NOMO-1 (cell line): ENCODE results near the gene CAMK2G.
"Not testable (repeated sequence)": the region's sequence is repeated elsewhere in the genome, so short reads cannot be mapped to it uniquely, and the experiment has no call there.

Experiments
- DNase-seq, 2 experiments: peaks; one replicate each; lab custom pipeline; 2025; ENCODE audit not compliant: unreplicated experiment in 2 of 2; lab: John Stamatoyannopoulos, UW

CAMK2G gene

DNA sequence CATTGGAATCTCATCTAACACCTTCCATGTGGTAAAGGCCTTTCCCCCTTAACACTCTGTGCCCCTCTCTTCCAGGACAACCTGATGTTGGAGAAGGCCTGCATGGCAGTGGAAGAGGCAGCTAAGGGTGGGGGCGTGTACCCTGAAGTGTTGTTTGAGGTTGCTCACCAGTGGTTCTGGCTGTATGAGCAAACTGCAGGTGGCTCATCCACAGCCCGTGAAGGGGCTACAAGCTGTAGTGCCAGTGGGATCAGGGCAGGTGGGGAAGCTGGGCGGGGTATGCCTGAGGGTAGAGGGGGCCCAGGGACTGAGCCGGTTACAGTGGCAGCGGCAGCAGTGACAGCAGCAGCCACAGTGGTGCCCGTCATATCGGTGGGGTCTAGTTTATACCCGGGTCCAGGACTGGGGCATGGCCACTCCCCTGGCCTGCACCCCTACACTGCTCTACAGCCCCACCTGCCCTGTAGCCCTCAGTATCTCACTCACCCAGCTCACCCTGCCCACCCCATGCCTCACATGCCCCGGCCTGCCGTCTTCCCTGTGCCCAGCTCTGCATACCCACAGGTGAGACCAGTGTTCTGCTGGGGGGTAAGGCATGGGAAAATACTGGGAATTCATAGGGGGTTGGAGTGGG is 75.3 kb downstream of the CAMK2G start:
- no peak for DNase-seq

DNA sequence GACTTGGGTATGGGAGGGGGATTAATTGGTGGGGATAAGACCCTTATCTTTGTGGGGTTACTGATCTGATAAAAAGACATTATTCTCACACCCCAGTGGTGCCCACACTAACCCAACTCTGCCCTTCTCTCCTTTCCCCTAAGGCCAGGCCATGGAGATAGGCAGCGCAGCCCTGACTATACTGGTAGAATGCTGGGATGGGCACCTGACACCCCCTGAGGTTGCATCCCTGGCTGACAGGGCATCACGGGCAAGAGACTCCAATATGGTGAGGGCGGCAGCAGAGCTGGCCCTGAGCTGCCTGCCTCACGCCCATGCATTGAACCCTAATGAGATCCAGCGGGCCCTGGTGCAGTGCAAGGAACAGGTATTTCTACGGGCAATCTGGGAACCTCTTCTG is 76.3 kb downstream of the CAMK2G start:
- no peak for DNase-seq

DNA sequence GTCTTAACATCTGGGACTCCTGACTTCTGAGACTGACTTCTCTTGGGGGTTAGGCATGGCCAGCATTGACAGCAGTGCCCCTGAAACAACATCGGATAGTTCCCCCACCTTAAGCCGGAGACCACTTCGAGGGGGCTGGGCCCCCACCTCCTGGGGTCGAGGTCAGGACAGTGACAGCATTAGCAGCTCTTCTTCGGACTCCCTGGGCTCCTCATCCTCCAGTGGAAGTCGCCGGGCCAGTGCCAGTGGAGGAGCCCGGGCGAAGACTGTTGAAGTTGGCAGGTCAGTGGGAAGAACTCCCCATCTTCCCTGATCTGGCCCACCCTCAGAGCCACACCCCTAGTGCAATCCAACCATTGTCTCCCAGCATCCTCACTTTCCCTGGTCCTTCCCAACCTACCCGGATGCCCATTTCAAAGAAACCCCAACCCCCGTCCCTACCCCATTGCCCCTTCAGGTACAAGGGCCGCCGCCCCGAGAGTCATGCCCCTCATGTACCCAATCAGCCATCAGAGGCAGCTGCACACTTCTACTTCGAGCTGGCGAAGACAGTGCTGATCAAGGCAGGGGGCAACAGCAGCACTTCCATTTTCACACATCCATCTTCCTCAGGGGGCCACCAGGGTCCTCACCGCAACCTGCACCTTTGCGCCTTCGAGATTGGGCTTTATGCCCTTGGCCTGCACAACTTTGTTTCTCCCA is 76.9 kb downstream of the CAMK2G start:
- no peak for DNase-seq

DNA sequence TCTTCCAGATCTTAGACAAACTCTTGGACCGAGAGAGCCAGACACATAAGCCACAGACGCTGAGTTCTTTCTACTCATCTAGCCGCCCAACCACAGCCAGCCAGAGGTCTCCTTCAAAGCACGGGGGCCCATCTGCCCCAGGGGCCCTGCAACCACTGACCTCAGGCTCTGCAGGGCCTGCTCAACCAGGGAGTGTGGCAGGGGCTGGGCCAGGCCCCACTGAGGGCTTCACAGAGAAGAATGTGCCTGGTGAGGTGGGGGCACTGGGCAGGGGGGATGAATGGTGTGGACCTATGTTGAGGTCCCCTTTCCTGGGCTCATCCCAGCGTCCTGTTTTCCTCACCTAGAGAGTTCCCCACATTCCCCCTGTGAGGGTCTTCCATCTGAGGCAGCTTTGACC is 77.6 kb downstream of the CAMK2G start:
- no peak for DNase-seq

DNA sequence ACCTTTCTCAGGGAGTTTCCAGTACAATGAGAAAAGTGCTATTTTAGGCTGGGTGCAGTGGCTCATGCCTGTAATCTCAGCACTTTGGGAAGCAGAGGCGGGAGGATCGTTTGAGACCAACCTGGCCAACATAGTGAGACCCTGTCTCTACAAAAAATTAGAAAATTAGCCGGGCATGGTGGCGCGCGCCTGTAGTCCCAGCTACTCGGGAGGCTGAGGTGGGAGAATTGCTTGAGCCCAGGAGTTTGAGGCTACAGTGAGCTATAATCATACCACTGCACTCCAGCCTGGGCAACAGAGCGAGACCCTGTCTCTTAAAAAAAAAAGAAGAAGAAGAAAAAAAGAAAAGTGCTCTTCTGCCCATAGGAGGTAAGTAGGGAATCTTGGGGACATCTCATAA is 78.3 kb downstream of the CAMK2G start:
- not testable (repeated sequence) for DNase-seq

DNA sequence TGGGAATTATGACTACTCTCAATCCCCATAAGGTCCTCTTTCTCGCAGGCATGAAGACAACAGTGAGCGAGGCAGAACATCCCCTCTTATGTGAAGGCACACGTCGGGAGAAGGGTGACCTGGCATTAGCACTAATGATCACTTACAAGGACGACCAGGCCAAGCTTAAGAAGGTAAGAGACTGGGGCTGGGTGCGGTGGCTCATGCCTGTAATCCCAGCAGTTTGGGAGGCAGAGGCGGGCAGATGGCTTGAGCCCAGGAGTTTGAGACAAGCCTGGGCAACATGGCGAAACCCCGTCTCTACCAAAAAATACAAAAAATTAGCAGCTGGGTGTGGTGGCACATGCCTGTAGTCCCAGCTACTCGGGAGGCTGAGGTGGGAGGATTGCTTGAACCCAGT is 78.9 kb downstream of the CAMK2G start:
- DNase-seq = not testable (repeated sequence)

DNA sequence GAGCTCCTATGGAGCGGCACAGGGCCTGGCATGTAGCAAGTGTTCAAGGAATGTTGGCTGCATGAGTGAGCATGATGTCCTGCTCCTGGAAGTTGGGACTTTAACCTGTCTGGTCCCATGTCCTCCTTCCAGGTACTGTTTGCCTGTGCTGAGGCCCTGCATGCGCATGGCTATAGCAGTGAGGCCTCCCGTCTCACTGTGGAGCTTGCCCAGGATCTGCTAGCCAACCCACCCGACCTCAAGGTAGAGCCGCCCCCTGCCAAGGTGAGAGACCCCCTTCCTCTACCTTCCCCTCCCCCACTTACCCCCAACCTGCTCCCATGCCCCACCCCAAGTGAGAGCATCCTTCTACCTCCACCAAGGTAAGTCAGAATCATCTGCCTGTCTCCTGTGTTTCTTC is 80.9 kb downstream of the CAMK2G start:
- DNase-seq = no peak

DNA sequence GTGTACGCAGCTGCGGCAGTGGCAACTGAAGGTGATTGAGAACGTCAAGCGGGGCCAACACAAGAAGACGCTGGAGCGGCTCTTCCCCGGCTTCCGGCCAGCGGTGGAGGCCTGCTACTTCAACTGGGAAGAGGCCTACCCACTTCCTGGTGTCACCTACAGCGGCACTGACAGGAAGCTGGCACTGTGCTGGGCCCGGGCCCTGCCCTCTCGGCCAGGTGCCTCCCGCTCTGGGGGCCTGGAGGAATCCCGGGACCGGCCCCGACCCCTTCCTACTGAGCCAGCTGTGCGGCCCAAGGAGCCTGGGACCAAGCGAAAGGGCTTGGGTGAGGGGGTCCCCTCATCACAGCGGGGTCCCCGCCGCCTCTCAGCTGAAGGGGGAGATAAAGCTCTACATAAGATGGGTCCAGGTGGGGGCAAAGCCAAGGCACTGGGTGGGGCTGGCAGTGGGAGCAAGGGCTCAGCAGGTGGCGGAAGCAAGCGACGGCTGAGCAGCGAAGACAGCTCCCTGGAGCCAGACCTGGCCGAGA is 82.4 kb downstream of the CAMK2G start:
- no peak for DNase-seq

DNA sequence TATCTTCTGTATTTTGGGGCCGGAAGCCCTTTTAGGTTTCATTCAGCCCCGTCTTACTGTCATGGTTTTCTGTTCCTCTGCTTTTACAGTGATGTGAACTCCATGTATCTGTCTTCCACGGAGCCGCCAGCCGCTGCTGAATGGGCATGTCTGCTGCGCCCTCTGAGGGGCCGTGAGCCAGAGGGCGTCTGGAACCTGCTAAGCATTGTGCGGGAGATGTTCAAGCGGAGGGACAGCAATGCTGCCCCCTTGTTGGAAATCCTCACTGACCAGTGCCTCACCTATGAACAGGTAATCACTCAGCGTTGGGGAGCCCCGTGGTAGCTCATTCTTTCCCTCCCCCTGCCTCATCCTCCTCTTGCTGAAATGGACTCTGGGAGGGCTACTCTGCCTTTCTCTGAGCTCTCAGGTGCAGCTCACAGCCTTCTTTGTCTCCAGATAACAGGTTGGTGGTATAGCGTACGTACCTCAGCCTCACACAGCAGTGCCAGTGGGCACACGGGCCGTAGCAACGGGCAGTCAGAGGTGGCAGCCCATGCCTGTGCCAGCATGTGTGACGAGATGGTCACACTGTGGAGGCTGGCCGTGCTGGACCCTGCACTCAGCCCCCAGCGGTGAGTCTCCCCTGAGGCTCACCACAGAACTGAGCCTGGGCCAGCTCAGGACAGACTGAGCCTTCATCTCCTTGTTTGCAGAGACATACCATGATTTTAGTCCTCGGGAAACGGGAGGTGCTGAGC is 83.3 kb downstream of the CAMK2G start:
- DNase-seq = no peak

DNA sequence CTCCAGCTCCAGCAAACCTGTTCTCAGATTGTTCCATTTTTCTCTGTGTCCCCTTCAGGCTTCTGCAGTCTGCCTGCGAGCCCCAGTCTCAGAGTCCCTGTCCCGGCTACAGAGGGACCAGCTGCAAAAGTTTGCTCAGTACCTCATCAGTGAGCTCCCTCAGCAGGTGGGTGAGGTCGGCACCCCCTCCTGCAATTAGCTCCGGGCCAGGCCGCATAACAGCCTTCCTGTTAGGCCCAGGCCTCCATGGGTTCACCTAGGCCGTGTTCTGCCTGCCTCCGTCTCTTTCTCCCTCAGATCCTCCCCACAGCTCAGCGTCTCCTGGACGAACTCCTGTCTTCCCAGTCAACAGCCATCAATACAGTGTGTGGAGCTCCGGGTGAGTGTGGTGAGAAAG is 84.7 kb downstream of the CAMK2G start:
- no peak for DNase-seq

DNA sequence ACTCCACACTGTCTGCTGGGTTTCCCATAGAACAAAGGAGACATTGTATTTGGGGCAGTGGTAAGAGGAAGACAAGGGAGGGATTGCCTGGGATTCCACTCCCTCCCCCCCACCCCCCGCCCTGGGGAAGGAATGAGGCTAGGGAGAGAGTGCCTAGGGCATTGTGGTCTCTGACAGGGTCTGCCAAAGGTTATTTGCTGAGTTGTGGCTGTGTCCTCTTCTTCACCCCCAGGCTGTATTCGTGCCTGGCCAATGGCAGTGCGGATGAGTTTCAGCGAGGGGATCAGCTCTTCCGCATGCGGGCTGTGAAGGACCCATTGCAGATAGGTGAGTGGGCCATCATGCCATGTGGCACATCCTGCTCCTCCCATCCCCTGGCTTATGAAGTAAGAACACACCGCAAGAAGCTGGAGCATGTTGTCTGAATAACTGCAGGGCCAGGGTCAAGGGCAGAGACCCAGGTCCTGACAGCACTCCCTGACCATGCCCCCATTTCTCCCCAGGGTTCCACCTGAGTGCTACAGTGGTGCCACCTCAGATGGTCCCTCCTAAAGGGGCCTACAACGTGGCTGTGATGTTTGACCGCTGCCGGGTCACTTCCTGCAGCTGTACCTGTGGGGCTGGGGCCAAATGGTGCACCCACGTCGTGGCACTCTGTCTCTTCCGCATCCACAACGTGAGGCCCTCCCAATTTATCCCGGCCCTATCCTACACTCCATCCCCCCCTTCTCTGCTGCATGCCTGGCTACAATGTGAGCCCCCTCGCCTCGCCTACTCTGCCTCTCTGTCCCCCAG is 85.3 kb downstream of the CAMK2G start:
- no peak for DNase-seq

DNA sequence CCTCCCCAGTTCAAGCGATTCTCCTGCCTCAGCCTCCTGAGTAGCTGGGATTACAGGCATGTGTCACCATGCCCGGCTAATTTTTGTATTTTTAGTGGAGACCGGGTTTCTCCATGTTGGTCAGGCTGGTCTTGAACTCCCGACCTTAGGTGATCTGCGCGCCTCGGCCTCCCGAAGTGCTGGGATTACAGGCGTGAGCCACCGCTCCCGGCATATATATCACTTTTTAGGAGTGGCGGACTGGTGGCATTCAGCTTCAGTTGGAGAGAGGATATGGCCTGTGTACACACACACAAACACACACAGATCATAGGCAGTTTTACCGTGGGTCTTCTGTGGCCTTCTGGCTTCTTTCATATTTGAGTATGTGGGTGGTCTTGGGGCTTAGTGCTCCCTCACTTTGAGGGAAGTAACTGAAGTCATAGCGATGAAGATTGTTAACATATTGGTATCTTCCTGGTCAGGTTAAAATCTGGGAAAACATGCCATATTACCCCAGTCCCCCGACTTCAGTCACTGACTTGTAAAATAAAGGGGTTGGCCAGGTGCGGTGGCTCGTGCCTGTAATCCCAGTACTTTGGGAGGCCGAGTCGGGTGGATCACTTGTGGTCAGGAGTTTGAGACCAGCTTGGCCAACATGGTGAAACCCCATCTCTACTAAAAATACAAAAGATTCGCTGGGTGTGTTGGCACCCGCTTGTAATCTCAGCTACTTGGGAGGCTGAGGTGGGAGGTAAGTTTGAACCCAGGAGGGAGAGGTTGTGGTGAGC is 87.1 kb downstream of the CAMK2G start:
- DNase-seq = not testable (repeated sequence)

DNA sequence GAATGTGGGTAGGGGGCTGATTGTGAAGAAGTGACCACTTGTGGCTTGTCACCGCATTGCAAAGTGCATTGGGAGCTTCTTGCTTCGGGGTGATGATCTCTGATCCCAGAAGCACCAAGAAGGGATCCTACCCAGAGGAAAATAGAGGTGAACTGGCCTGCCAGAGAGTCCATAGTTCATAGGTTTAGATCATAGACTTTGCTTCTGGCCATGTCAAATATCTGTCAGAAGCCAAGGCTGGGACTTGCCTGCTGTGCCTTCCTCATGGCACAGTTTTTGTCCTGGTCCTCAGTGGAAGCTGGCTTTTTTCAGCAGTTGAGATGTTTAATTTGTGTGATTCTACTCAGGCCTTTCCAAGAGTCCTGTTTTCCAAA is 87.9 kb downstream of the CAMK2G start:
- DNase-seq = no peak

DNA sequence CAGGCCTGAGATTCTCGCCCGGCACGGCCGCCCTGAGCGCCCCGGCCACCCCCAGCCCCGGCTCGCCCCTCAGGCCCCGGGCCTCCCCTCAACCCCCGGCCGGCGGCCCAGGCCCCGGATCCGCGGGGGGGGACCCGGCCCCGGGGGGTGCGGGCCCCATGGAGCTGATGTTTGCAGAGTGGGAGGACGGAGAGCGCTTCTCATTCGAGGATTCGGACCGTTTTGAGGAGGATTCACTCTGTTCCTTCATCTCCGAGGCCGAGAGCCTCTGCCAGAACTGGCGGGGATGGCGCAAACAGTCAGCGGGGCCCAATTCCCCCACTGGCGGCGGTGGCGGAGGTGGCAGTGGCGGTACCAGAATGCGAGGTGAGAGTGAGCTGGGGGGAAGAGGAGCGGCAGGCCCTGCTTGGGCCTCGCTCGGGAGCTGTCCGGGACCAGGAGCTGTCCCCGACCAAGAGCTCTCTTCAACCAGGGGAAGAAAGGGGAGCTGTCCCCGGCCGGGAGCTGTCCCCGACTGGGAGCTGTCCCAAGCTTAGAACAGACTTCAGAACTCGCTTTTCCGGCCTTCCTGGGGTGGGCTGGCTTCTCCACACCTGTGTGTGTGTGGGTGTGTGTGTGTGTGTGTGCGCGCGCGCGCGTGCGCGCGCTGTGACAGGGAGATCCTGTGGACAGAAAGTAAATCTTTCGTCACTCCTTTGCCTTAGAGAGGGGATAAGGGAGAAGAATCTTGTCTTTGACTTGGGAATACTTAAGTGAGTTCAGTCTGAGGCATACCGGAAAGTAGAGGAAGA is 88.4 kb downstream of the CAMK2G start:
- DNase-seq = peak; percentile 11 to 32

DNA sequence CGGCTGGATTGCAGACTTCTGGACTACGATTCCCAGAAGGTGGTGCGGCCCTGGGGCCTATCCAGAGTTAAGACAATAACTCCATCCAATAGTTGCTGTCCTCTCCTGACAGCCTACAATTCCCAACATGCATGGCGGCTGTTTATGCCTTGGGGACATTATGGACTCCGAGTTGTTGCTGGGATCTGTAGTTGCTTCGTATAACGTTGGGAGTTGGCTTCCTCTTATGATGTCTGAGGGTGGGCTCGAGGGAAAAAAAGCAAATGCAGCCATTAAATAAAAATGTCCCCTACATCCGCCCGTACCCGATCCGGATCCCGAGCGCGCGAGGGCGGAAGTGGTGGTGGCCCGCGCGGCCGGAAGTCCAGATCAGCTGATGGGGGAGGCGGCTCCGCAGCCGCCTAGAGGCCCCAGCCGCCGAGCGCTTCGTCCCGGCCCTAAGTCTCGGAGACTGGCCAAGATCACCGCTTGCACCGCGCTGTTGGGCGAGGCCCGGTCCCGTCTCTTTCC is 89.1 kb downstream of the CAMK2G start, which contains the start of gene ZSWIM8:
Gene ZSWIM8 (plus strand): TSS at position 396 of the 510 bp plus-strand sequence. CDS start 273 bp downstream, outside the sequence.
- DNase-seq = peak; percentile 95 to 97

DNA sequence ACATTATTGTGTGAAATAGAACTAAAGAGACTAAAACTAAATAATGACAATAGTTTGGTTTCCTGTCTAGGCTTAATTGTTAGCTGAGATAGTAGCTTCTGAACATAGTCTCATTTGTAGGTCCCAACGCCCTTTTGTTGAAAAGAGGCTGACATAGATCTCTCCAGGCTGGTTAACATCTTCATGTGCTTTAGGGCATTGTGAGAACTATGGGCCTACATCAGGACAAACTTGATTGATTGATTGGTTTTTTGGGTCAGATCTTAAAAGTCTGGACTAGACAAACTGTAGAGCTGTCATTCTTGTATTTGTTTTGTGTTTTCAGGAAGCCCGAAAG is 91.6 kb downstream of the CAMK2G start:
- DNase-seq = no peak

DNA sequence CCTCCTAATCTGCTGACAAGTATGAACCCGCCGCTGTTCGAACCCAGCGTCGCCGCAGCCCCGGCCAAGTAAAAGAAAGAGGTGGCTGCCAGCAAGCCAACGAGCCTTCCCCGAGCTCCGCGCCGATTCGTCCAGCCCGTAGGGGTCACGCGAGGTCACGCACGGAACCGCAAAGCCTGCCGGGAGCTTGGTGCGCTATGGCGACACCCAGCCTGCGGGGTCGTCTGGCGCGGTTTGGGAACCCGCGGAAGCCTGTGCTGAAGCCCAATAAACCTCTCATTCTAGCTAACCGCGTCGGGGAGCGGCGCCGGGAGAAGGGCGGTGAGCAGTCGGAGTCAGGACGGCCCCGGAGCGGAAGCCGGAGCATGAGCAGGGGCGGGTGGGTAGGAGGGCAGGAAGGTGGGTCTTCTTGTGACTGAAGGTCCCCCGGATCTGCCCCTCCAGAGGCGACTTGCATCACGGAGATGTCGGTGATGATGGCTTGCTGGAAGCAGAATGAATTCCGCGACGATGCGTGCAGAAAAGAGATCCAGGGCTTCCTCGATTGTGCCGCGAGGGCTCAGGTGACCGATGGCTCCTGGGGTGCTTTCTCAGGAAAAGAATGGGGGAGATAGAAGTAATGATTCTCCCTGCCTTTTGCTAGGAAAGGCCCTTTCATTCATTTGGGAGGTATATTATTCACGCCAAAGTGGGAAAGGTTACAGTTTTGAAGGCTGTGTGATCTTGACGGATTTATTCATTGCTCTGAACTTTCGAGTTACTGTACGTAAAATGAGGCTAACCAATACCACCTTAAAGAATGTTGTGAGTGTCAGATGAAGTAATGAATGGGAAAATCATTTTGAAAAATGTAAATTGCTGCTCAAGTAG is 92.2 kb downstream of the CAMK2G start, which contains the start of gene CHCHD1:
Gene CHCHD1 (plus strand): TSS at position 170 of the 870 bp plus-strand sequence. CDS start 28 bp downstream, at position 198.
- DNase-seq = peak; percentile 81 to 87

DNA sequence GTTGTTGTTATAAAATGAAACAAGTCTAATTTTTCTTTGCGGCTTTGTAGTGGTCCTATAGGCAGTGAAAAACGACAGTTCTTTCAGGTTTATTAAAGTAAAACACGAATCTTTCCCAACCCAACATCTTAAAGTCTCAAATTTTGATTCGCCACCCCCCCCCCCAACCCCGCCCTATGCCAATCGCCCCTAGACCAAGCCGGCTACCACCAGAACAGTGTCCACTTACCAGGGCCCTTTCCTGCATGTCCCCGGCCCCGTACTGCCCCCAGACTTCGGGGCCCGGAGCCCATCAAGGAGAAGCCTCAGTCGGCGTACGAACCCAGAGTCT is 92.8 kb downstream of the CAMK2G start:
- DNase-seq = no peak
